H1 (cell line): ENCODE data around the gene API5. TPM values are rescaled to one million over a fixed set of nuclear protein-coding genes. Genes with fewer than 3 reads are reported as not detected.

Experiments used
- CTCF ChIA-PET: fragments of 300-600 bp; sonication (Branson Sonifier 250); formaldehyde crosslinking; loops from one replicate; lab custom pipeline; 2021; ENCODE audit not compliant: partially characterized antibody; lab: Charles Lee
- POLR2A ChIA-PET: fragments of 300-600 bp; sonication (Branson Sonifier 250); formaldehyde crosslinking; loops from one replicate; lab custom pipeline; 2021; ENCODE audit warnings: inconsistent platforms; ENCODE audit not compliant: partially characterized antibody; lab: Charles Lee
- DNase-seq, 2 experiments: peaks; one replicate each; pipeline versions ENCODE4 v3.0.0 to v3.0.0-alpha.2; 2010 to 2022; ENCODE audit warnings: low spot score in 2 of 2, low read depth in 1 of 2, mixed read lengths in 1 of 2
- FAIRE-seq: peaks from 2 replicates; lab custom pipeline; 2011; peaks lifted over from hg19 to GRCh38; lab: Jason Lieb, UNC
- H2AFZ ChIP-seq: 2 replicates; pipeline ENCODE4 v1.8.1; 2012; ENCODE audit warnings: low read length, inconsistent platforms
- H2AK5ac ChIP-seq: 2 replicates; pipeline ENCODE4 v1.6.1; 2013; ENCODE audit warnings: low read depth, low read length
- H2BK120ac ChIP-seq: replicated peaks from 2 replicates; pipeline ENCODE3; 2013; ENCODE audit warnings: low read depth, low read length, inconsistent platforms
- H2BK12ac ChIP-seq: 2 replicates; pipeline ENCODE4 v1.6.1; 2013; ENCODE audit warnings: low read depth, low read length
- H2BK15ac ChIP-seq: 2 replicates; pipeline ENCODE4 v1.6.1; 2013; ENCODE audit warnings: low read length
- H2BK20ac ChIP-seq: 2 replicates; pipeline ENCODE4 v1.6.1; 2013; ENCODE audit warnings: low read length
- H2BK5ac ChIP-seq: 2 replicates; pipeline ENCODE4 v1.6.1; 2013; ENCODE audit warnings: low read depth, low read length
- H3K14ac ChIP-seq: 2 replicates; pipeline ENCODE4 v1.6.1; 2013; ENCODE audit warnings: inconsistent platforms; ENCODE audit not compliant: insufficient read length
- H3K18ac ChIP-seq: 2 replicates; pipeline ENCODE4 v1.6.1; 2013; ENCODE audit warnings: low read length; ENCODE audit errors: extremely low read depth
- H3K23ac ChIP-seq: 2 replicates; pipeline ENCODE4 v1.6.1; 2013; ENCODE audit warnings: inconsistent platforms; ENCODE audit not compliant: insufficient read length
- H3K23me2 ChIP-seq: 2 replicates; pipeline ENCODE4 v1.6.1; 2013; ENCODE audit warnings: low read depth, low read length
- H3K27ac ChIP-seq: 2 replicates; pipeline ENCODE4 v1.6.1; 2011; ENCODE audit warnings: low read depth, low read length, inconsistent platforms
- H3K27me3 ChIP-seq, 4 experiments: replicated peaks in 1 of 4; 1 replicate in 1 of 4; 2 replicates in 3 of 4; pipeline versions ENCODE4 v1.6.1 to v1.8.1; 2011 to 2013; ENCODE audit warnings: low read length in 3 of 4, mild to moderate bottlenecking in 3 of 4, inconsistent platforms in 2 of 4, mixed read lengths in 2 of 4, moderate library complexity in 1 of 4; ENCODE audit not compliant: control insufficient read depth in 3 of 4, insufficient read depth in 3 of 4; ENCODE audit errors: extremely low read depth in 1 of 4
- H3K36me3 ChIP-seq, 4 experiments: 2 replicates each; pipeline versions ENCODE4 v1.6.1 to v1.8.1; 2011 to 2013; ENCODE audit warnings: mild to moderate bottlenecking in 4 of 4, low read length in 3 of 4, moderate library complexity in 2 of 4, control low read depth in 1 of 4, inconsistent platforms in 1 of 4; ENCODE audit not compliant: insufficient read depth in 4 of 4, control insufficient read depth in 2 of 4
- H3K4ac ChIP-seq: replicated peaks from 2 replicates; pipeline ENCODE3; 2013; ENCODE audit warnings: low read length, low read depth, mixed read lengths, inconsistent platforms; ENCODE audit not compliant: insufficient read length
- H3K4me1 ChIP-seq, 4 experiments: replicated peaks in 1 of 4; 1 replicate in 1 of 4; 2 replicates in 3 of 4; pipeline versions ENCODE4 v1.6.1 to v1.8.1; 2011 to 2013; ENCODE audit warnings: low read length in 3 of 4, inconsistent platforms in 2 of 4, mixed read lengths in 1 of 4; ENCODE audit not compliant: insufficient read depth in 4 of 4, control insufficient read depth in 3 of 4
- H3K4me2 ChIP-seq, 2 experiments: 2 replicates each; pipeline versions ENCODE4 v1.6.1 to v1.8.1; 2011 to 2013; ENCODE audit warnings: low read depth in 2 of 2, low read length in 2 of 2, control low read depth in 1 of 2, inconsistent platforms in 1 of 2, mild to moderate bottlenecking in 1 of 2; ENCODE audit not compliant: insufficient read depth in 1 of 2
- H3K4me3 ChIP-seq, 4 experiments: fragments of 200-600, 300-600 bp in 1 of 4; sonication (generic), shearing (Covaris generic), sonication (Bioruptor Twin) in 1 of 4; 2 replicates each; pipeline versions ENCODE4 v1.5.1 to v1.8.1; 2011 to 2016; ENCODE audit warnings: low read length in 4 of 4, low read depth in 3 of 4, control low read depth in 2 of 4, inconsistent platforms in 2 of 4, mild to moderate bottlenecking in 2 of 4, mixed read lengths in 1 of 4, moderate library complexity in 1 of 4; ENCODE audit not compliant: insufficient read depth in 2 of 4; ENCODE audit errors: extremely low read depth in 1 of 4
- H3K56ac ChIP-seq: replicated peaks from 2 replicates; pipeline ENCODE3; 2013; ENCODE audit warnings: low read depth, mild to moderate bottlenecking, mixed read lengths, low read length, inconsistent platforms; ENCODE audit not compliant: insufficient read length
- H3K79me1 ChIP-seq: 2 replicates; pipeline ENCODE4 v1.6.1; 2013; ENCODE audit warnings: low read depth, low read length, control low read depth
- H3K79me2 ChIP-seq, 2 experiments: 2 replicates each; pipeline versions ENCODE4 v1.6.1 to v1.8.1; 2012 to 2013; ENCODE audit warnings: low read length in 2 of 2, mild to moderate bottlenecking in 2 of 2, inconsistent platforms in 1 of 2; ENCODE audit not compliant: insufficient read depth in 2 of 2, control insufficient read depth in 1 of 2
- H3K9ac ChIP-seq, 4 experiments: replicated peaks in 1 of 4; 1 replicate in 1 of 4; 2 replicates in 3 of 4; pipeline versions ENCODE4 v1.6.1 to v1.8.1; 2011 to 2013; ENCODE audit warnings: low read depth in 3 of 4, low read length in 3 of 4, control low read depth in 2 of 4, mild to moderate bottlenecking in 2 of 4, moderate library complexity in 2 of 4, inconsistent platforms in 1 of 4; ENCODE audit errors: extremely low read depth in 1 of 4
- H3K9me3 ChIP-seq, 2 experiments: 2 replicates each; pipeline versions ENCODE4 v1.6.1 to v1.8.1; 2012 to 2013; ENCODE audit warnings: mild to moderate bottlenecking in 2 of 2, moderate library complexity in 2 of 2, control low read depth in 1 of 2, inconsistent platforms in 1 of 2, low read depth in 1 of 2, low read length in 1 of 2, mixed read lengths in 1 of 2; ENCODE audit not compliant: insufficient read depth in 2 of 2
- H4K20me1 ChIP-seq, 2 experiments: replicated peaks in 1 of 2; 2 replicates each; pipeline versions ENCODE3 to v1.8.1; 2011 to 2013; ENCODE audit warnings: inconsistent platforms in 2 of 2, low read length in 2 of 2, mild to moderate bottlenecking in 1 of 2; ENCODE audit not compliant: insufficient read depth in 2 of 2, control insufficient read depth in 1 of 2
- H4K5ac ChIP-seq: 2 replicates; pipeline ENCODE4 v1.6.1; 2013; ENCODE audit warnings: low read length, low read depth, mixed read lengths, inconsistent platforms; ENCODE audit not compliant: insufficient read length
- H4K8ac ChIP-seq: 2 replicates; pipeline ENCODE4 v1.8.0; 2013; ENCODE audit warnings: mild to moderate bottlenecking, moderate library complexity, low read length, inconsistent platforms; ENCODE audit not compliant: insufficient read depth; ENCODE audit errors: extremely low read depth
- H4K91ac ChIP-seq: replicated peaks from 2 replicates; pipeline ENCODE3; 2013; ENCODE audit warnings: low read length, mixed read lengths, inconsistent platforms; ENCODE audit not compliant: insufficient read length
- ATF3 ChIP-seq: IDR thresholded peaks from 2 replicates; pipeline ENCODE4 v1.6.1; 2011; ENCODE audit warnings: low read depth, mild to moderate bottlenecking, low read length; ENCODE audit not compliant: insufficient read depth
- BACH1 ChIP-seq: IDR thresholded peaks from 2 replicates; pipeline ENCODE4 v1.6.1; 2012; ENCODE audit warnings: low read length, improper control_type of control experiment
- CTBP2 ChIP-seq: IDR thresholded peaks from 2 replicates; pipeline ENCODE4 v1.7.0; 2011; ENCODE audit warnings: borderline replicate concordance, mild to moderate bottlenecking, moderate library complexity, mixed read lengths, low read length; ENCODE audit not compliant: insufficient read depth, insufficient read length
- HDAC2 ChIP-seq, 2 experiments: fragments of 300-600 bp in 1 of 2; sonication (generic) in 1 of 2; IDR thresholded peaks; 2 replicates each; pipeline ENCODE4 v1.6.1; 2011 to 2012; ENCODE audit warnings: low read depth in 2 of 2, low read length in 2 of 2, mild to moderate bottlenecking in 2 of 2, moderate library complexity in 2 of 2, borderline replicate concordance in 1 of 2, inconsistent platforms in 1 of 2
- YY1 ChIP-seq: IDR thresholded peaks from 2 replicates; pipeline ENCODE4 v1.6.1; 2011; ENCODE audit warnings: low read depth, mild to moderate bottlenecking, low read length
- WGBS, 2 experiments: shearing (Covaris generic) in 1 of 2; methylation state at CpG; one replicate each; pipeline versions ENCODE4 v1.1.6 to v1.1.7; 2013 to 2015; ENCODE audit warnings: low lambda C conversion rate in 2 of 2, mixed read lengths in 2 of 2, inconsistent platforms in 1 of 2, low coverage in 1 of 2, missing lambda C conversion rate in 1 of 2; ENCODE audit not compliant: insufficient replicate concordance in 2 of 2, insufficient coverage in 1 of 2, insufficient read length in 1 of 2; ENCODE audit errors: extremely low coverage in 1 of 2, missing lambda C conversion rate in 1 of 2; 5-methylcytosine and 5-hydroxymethylcytosine counted together
- polyA plus RNA-seq, 7 experiments: library from polyadenylated mRNA; depleted of rRNA in 3 of 7; stranded (reverse) in 5 of 7; unstranded in 2 of 7; fragments of >200 nt in 5 of 7; fragments of 200-250 nt in 2 of 7; gene quantifications; 1 replicate in 5 of 7; 2 replicates in 1 of 7; 4 replicates in 1 of 7; pipeline versions ENCODE4 v1.2.1 to v1.2.3, GENCODE V29; 2011 to 2013; ENCODE audit warnings: missing spikeins in 2 of 7, mixed read lengths in 2 of 7
- total RNA-seq: library from RNA; stranded (reverse); fragmentation: NEBNext Ultra II Directional; extraction: Animal tissue kit (Norgen Biotek cat#: 25700); gene quantifications from 2 replicates; pipeline ENCODE4 v1.2.1, GENCODE V29; 2021

API5 gene
- total and polyA plus RNA-seq, 2 of the 8 experiments (the other 6 are each of a cell fraction or from before 2014, with no cell fraction given) = 39.1 to 155 TPM

GRCh38 chr11:43298397-43298796 lies 13.4 kb upstream of the API5 start:
- no peak overlapping the region for H2AK5ac ChIP-seq
- no peaks in the 10 kb centered on the region for H3K27me3 ChIP-seq
- H3K9me3 ChIP-seq = peaks cover 4 to 16% of the 10 kb centered on the region in 2 experiments; a peak in 1 of 4 replicates
- H3K4me2 ChIP-seq = no peak overlapping the region
- no peak overlapping the region for H2BK20ac ChIP-seq
- H4K91ac ChIP-seq = no peak overlapping the region
- no peak overlapping the region for H3K27ac ChIP-seq
- no peak overlapping the region for H3K9ac ChIP-seq
- no peak overlapping the region for H3K18ac ChIP-seq
- no peak overlapping the region for H3K4ac ChIP-seq
- H3K36me3 ChIP-seq = no peaks in the 10 kb centered on the region
- H3K23ac ChIP-seq = no peak overlapping the region
- H4K20me1 ChIP-seq = no peaks in the 10 kb centered on the region
- no peak overlapping the region for H2BK15ac ChIP-seq
- CTCF ChIA-PET = interaction anchor here (1.0 to 1.2 kb wide), 3 partner anchors 10 to 17 kb away, joined by 4 to 6 read pairs (median 5); no protein-coding TSS in a partner anchor
- H3K79me2 ChIP-seq = no peaks in the 10 kb centered on the region
- no peak overlapping the region for H3K14ac ChIP-seq
- H3K4me1 ChIP-seq = no peaks in the 10 kb centered on the region
- no peaks in the 10 kb centered on the region for H3K79me1 ChIP-seq
- no peaks in the 10 kb centered on the region for H3K23me2 ChIP-seq
- no peak overlapping the region for H2BK5ac ChIP-seq
- H4K8ac ChIP-seq = no peak overlapping the region
- FAIRE-seq = no peak
- no peak overlapping the region for H2BK120ac ChIP-seq
- H2BK12ac ChIP-seq = no peak overlapping the region
- POLR2A ChIA-PET = interaction anchor here (1.2 kb wide), 1 partner anchor 13 kb away, joined by 3 read pairs; the partner anchor contains the start of gene API5
- 79% methylated on average over 7 of the region's 7 CpGs; no CpG with 5 or more reads in 1 of the 2 experiments for WGBS, 2 experiments
- H2AFZ ChIP-seq = no peak overlapping the region
- H4K5ac ChIP-seq = no peak overlapping the region
- no peak for DNase-seq
- H3K56ac ChIP-seq = no peak overlapping the region
- H3K4me3 ChIP-seq = no peak overlapping the region
- TF ChIP-seq CTBP2 = no peak
- TF ChIP-seq ATF3 = no peak
- TF ChIP-seq YY1 = no peak
- TF ChIP-seq BACH1 = no peak
- no peak for TF ChIP-seq HDAC2 (IDR thresholded peaks at IDR 0.05; ENCODE audit: borderline replicate concordance in 1 of 2, low read depth in 2 of 2, low read length in 2 of 2)
